Stimulated activated naive CD8-positive, alpha-beta T cell treated with anti-CD3 and anti-CD28 coated beads, Interleukin-15, amount 100 ng/mL, for 72 hours (primary cell): ENCODE results near the gene CHMP4B.

Experiments used
- ATAC-seq: fragments of 150-1000 bp; cut with Tn5 transposase; 2 replicates; pipeline ENCODE4 v1.10.0; 2021; ENCODE audit warnings: mild to moderate bottlenecking, moderate library complexity
- DNase-seq, 2 donors: peaks; one replicate each; pipeline ENCODE4 v3.0.0; 2021 to 2022
- H3K27ac Mint-ChIP-seq, 2 donors: one replicate each; pipeline ENCODE4 v1.8.0; 2022; ENCODE audit warnings: mild to moderate bottlenecking in 2 of 2, mixed read lengths in 2 of 2, moderate library complexity in 2 of 2
- H3K27me3 Mint-ChIP-seq: one replicate; pipeline ENCODE4 v1.8.0; 2022; ENCODE audit warnings: mixed read lengths
- H3K4me1 Mint-ChIP-seq: one replicate; pipeline ENCODE4 v1.8.0; 2022; ENCODE audit warnings: mild to moderate bottlenecking, mixed read lengths
- H3K4me3 Mint-ChIP-seq, 2 donors: one replicate each; pipeline ENCODE4 v1.8.0; 2022; ENCODE audit warnings: mild to moderate bottlenecking in 2 of 2, mixed read lengths in 2 of 2, moderate library complexity in 1 of 2
- H3K9me3 Mint-ChIP-seq, 2 donors: one replicate each; pipeline ENCODE4 v1.8.0; 2022; ENCODE audit warnings: mixed read lengths in 2 of 2

The CHMP4B gene

GRCh38 chr20:33900521-33901131 is 89.5 kb downstream of the CHMP4B start:
- Mint-ChIP-seq H3K27me3 (peaks cover 34% of the 10 kb centered on the region), H3K4me3 (no peak overlapping the region), H3K27ac (no peak overlapping the region), H3K9me3 (no peaks in the 10 kb centered on the region), H3K4me1 (no peaks in the 10 kb centered on the region)
- no peak for DNase-seq
- ATAC-seq, result no peak

- H3K27ac Mint-ChIP-seq, result no peak overlapping the region
- no peak overlapping the region for H3K4me3 Mint-ChIP-seq
- ATAC-seq (no peak), DNase-seq (no peak)
- no peaks in the 10 kb centered on the region for H3K4me1 Mint-ChIP-seq
- H3K27me3 Mint-ChIP-seq, result peaks cover 34% of the 10 kb centered on the region
- no peaks in the 10 kb centered on the region for H3K9me3 Mint-ChIP-seq
These were observed 90.0 kb downstream of the CHMP4B start for GRCh38 chr20:33901132-33901523.

GRCh38 chr20:33902011-33902410 is 90.9 kb downstream of the CHMP4B start:
- ATAC-seq, result no peak
- H3K27me3 Mint-ChIP-seq, result peaks cover 25% of the 10 kb centered on the region
- no peaks in the 10 kb centered on the region for H3K4me1 Mint-ChIP-seq
- DNase-seq, result no peak
- no peak overlapping the region for H3K27ac Mint-ChIP-seq
- H3K9me3 Mint-ChIP-seq, result no peaks in the 10 kb centered on the region
- H3K4me3 Mint-ChIP-seq, result no peak overlapping the region
